Ovary (tissue), 9 donors: ENCODE measurements around the gene SLC15A1. TPM values are rescaled to one million over a fixed set of nuclear protein-coding genes. Genes with fewer than 3 reads are reported as not detected.

Experiments
- DNase-seq, 5 donors: peaks; one replicate each; pipeline ENCODE4 v3.0.0-alpha.2; 2019 to 2020
- H3K27ac ChIP-seq, 2 donors: fragments of 200-600 bp; one replicate each; pipeline versions ENCODE4 v1.5.1 to v1.8.0; 2019 to 2022
- H3K27me3 ChIP-seq: fragments of 200-600 bp; one replicate; pipeline ENCODE4 v1.8.0; 2022
- H3K36me3 ChIP-seq: fragments of 200-600 bp; sonication (generic); one replicate; pipeline ENCODE4 v1.5.1; 2019
- H3K4me1 ChIP-seq: one replicate; pipeline ENCODE4 v1.8.1; 2013; ENCODE audit warnings: mild to moderate bottlenecking, moderate library complexity; ENCODE audit not compliant: insufficient read depth
- H3K4me3 ChIP-seq: fragments of 200-600 bp; sonication (generic); one replicate; pipeline ENCODE4 v1.5.1; 2017
- H3K9me3 ChIP-seq, 2 donors: fragments of 200-600 bp in 1 of 2; sonication (generic) in 1 of 2; one replicate each; pipeline versions ENCODE4 v1.5.1 to v1.8.1; 2013 to 2019; ENCODE audit warnings: mild to moderate bottlenecking in 1 of 2, moderate library complexity in 1 of 2
- EP300 ChIP-seq: sonication (generic); formaldehyde crosslinking; IDR thresholded peaks from one replicate; pipeline ENCODE4 v1.6.1; 2017; ENCODE audit warnings: antibody characterized with exemption
- POLR2A ChIP-seq: fragments of 450-650 bp; IDR thresholded peaks from one replicate; pipeline ENCODE4 v1.6.1; 2017; ENCODE audit warnings: antibody characterized with exemption, mild to moderate bottlenecking, moderate library complexity
- WGBS, 3 donors: extraction: QIAGEN DNeasy Blood & Tissue Kit in 1 of 3; methylation state at CpG; one replicate each; pipeline versions ENCODE4 v1.1.5 to v1.1.7; 2013 to 2017; 5-methylcytosine and 5-hydroxymethylcytosine counted together
- intact Hi-C, 4 donors: fragments of 100-400 bp; cut with DNase I; formaldehyde crosslinking; loops; one replicate each; pipeline versions ENCODE4 v1.11.0 to v1.15.1; 2022 to 2023
- polyA plus RNA-seq, 2 donors: library from polyadenylated mRNA; stranded (reverse); fragments of 200-250 nt in 1 of 2; fragments of 350-450 nt in 1 of 2; fragmentation: Illumina TruSeq in 1 of 2; extraction: RNeasy Lipid Tissue Mini Kit (QIAGEN cat#74804) in 1 of 2; gene quantifications; one replicate each; pipeline ENCODE4 v1.2.3, GENCODE V29; 2013 to 2014
- total RNA-seq, 7 donors: library from RNA; depleted of rRNA in 2 of 7; stranded (reverse); fragments of >200 nt in 2 of 7; fragmentation: NEBNext Ultra II Directional in 3 of 7; extraction: Animal tissue kit (Norgen Biotek cat#: 25700) in 3 of 7; gene quantifications; one replicate each; pipeline versions ENCODE4 v1.1.0 to v1.2.4, GENCODE V29; 2016 to 2023
- TF ChIP-seq, protein P1 (sequence below), 3 donors: fragments of 450-650 bp in 2 of 3; fragments of 200-600 bp in 1 of 3; IDR thresholded peaks; one replicate each; pipeline versions ENCODE4 v1.5.1 to v1.8.0; 2016 to 2022; ENCODE audit warnings: antibody characterized with exemption in 3 of 3, mild to moderate bottlenecking in 1 of 3
- donor health status: DM: no; HTN: no; CAD: no; lungs with moderate emphysema.
- donor health status: DM: no; HTN: no; CAD: no.
- donor health status: Bipolar disorder and iron deficiency.
- donor health status: DM: yes; HTN: yes; CAD: no.
- donor health status: DM: no; HTN: no; CAD: no.
- donor health status: DM: yes; HTN: yes; CAD: no.

The SLC15A1 gene
- total and polyA plus RNA-seq, 9 donors, result 0.05 to 1.3 (median 0.13) TPM; not detected in 3

DNA sequence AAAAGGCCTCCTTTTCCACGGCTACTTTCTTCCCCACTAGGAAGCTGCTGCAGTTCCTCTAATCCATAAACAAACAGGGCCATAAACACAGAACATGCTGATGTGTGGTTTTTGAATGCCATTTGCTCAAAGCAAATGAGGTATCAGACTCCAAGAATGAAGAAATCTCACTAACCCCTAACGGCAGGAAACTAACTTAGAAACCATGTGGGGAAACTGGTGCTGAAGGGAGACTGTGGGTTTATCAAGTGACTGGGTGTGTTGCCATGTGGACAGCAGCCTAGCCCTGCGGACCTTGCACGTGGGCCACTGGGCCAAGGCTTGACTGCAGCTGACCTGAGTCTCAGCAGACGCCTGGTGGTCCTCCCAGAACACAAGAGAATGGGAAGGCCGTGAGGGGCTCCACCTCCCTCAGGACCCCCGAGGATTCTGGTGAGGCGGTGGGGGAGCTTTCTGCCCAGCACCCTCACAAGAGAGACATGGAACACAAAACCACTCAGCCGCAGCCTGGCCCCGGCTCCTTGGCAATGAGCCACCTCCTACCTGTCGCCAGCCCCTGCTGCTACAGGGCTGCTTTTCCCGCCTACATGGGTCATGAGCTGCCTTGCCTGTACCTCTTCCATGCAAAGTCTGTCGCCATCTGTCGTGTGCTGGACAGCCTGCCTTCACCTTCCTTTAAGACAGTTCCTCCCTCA is 10.6 kb downstream of the SLC15A1 start:
- TF ChIP-seq POLR2A (no peak), EP300 (no peak)
- TF ChIP-seq, protein P1, sequence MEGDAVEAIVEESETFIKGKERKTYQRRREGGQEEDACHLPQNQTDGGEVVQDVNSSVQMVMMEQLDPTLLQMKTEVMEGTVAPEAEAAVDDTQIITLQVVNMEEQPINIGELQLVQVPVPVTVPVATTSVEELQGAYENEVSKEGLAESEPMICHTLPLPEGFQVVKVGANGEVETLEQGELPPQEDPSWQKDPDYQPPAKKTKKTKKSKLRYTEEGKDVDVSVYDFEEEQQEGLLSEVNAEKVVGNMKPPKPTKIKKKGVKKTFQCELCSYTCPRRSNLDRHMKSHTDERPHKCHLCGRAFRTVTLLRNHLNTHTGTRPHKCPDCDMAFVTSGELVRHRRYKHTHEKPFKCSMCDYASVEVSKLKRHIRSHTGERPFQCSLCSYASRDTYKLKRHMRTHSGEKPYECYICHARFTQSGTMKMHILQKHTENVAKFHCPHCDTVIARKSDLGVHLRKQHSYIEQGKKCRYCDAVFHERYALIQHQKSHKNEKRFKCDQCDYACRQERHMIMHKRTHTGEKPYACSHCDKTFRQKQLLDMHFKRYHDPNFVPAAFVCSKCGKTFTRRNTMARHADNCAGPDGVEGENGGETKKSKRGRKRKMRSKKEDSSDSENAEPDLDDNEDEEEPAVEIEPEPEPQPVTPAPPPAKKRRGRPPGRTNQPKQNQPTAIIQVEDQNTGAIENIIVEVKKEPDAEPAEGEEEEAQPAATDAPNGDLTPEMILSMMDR (IDR thresholded peaks at IDR 0.05), result no peak
- intact Hi-C loops, result no loop called here
- DNase-seq, result no peak
- Histone ChIP-seq H3K4me1 (no peaks in the 10 kb centered on the region), H3K27me3 (no peaks in the 10 kb centered on the region), H3K27ac (no peak overlapping the region), H3K9me3 (peaks cover 0 to 5% of the 10 kb centered on the region in 2 donors), H3K4me3 (no peak overlapping the region), H3K36me3 (no peaks in the 10 kb centered on the region)
- 72 to 79% (median 75%) methylated on average over 14 of the region's 14 CpGs for WGBS, 3 donors

DNA sequence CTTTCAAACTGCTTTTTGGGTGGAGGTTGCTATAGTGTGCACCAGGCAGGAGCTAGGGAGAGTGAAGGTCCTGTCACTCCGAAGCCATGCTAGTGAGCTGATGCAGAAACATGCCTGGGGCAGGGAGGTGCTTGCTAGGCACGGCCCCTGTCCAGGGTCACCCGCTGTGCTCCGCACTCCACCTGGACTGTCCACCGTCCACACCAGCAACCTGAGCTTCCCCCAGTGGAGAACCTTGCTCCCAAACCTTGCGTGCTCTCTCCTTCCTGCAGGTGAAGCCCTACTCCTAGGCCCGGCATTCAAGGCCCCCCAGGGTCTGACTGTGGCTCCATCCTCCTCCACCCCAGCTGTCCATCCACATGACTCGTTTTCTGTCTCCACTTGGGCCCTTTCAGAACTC is 12.3 kb downstream of the SLC15A1 start:
- no peaks in the 10 kb centered on the region for H3K4me1 ChIP-seq
- H3K9me3 ChIP-seq, result peaks cover 0 to 5% of the 10 kb centered on the region in 2 donors
- no peak for DNase-seq
- H3K4me3 ChIP-seq, result no peak overlapping the region
- no peak overlapping the region for H3K27ac ChIP-seq
- intact Hi-C loops, result no loop called here
- no peaks in the 10 kb centered on the region for H3K36me3 ChIP-seq
- WGBS, 3 donors, result 86 to 92% (median 87%) methylated on average over 8 of the region's 8 CpGs
- H3K27me3 ChIP-seq, result no peaks in the 10 kb centered on the region
- no peak for TF ChIP-seq EP300
- TF ChIP-seq POLR2A, result no peak
- TF ChIP-seq, protein P1 (IDR thresholded peaks at IDR 0.05), result no peak

DNA sequence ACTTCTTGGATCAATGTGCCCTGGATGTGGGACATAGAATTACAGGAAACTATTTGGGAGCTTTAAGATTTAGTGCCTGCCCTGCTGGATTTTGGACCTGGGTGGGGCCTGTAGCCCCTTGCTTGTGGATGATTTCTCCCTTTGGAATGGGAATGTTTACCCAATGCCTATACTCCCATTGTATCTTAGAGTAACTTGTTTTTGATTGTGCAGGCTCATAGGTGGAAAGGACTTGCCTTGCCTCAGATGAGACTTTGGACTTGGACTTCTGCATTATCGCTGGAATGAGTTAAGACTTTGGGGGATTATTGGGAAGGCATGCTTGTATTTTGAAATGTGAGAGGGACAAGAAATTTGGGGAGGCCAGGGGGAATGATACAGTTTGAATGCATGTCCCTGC is 13.5 kb downstream of the SLC15A1 start:
- TF ChIP-seq POLR2A (no peak), EP300 (no peak)
- TF ChIP-seq, protein P1 (IDR thresholded peaks at IDR 0.05), result no peak
- no peaks in the 10 kb centered on the region for H3K27me3 ChIP-seq
- H3K36me3 ChIP-seq, result no peaks in the 10 kb centered on the region
- WGBS, 3 donors, result 94 to 100% (median 97%) methylated on average over 1 of the region's 1 CpG
- no peaks in the 10 kb centered on the region for H3K4me1 ChIP-seq
- H3K9me3 ChIP-seq, result peaks cover 0 to 5% of the 10 kb centered on the region in 2 donors
- intact Hi-C loops, result no loop called here
- H3K27ac ChIP-seq, result no peak overlapping the region
- DNase-seq, result no peak
- H3K4me3 ChIP-seq, result no peak overlapping the region

DNA sequence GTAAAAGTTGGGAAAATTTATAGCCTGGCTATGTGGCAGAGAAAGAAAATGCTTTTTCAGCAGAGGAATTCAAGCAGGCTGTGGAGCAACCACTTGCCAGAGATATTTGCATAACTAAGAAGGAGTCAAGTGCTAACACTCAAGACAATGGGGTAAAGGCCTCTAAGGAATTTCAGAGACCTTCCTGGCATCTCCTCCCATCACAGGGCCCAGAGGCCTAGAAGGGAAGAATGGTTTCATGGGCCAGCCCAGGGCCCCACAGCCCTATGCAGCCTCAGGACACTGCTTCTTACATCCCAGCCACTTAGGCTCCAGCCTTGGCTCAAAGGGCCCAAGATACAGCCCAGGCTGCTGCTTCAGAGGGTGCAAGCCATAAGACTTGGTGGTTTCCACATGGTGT is 14.3 kb downstream of the SLC15A1 start:
- no peak overlapping the region for H3K27ac ChIP-seq
- no peaks in the 10 kb centered on the region for H3K27me3 ChIP-seq
- no peak for DNase-seq
- TF ChIP-seq, protein P1 (IDR thresholded peaks at IDR 0.05), result no peak
- TF ChIP-seq POLR2A (no peak), EP300 (no peak)
- H3K9me3 ChIP-seq, result peaks cover 0 to 5% of the 10 kb centered on the region in 2 donors
- no peaks in the 10 kb centered on the region for H3K36me3 ChIP-seq
- H3K4me3 ChIP-seq, result no peak overlapping the region
- H3K4me1 ChIP-seq, result no peaks in the 10 kb centered on the region
- intact Hi-C loops, result no loop called here
